ENCODE data around the gene SCAF1.

SCAF1 gene

GRCh38 chr19:49677231-49677900 lies 35.4 kb downstream of the SCAF1 start, which contains the start of gene PRMT1:
PRMT1 (plus strand) TSS chr19:49677271; CDS start chr19:49677281, 10 bp downstream.
- no peak for TF ChIP-seq CTCF (IDR thresholded peaks at IDR 0.05; ENCODE audit: extremely low read depth, insufficient read depth, missing control alignments)
- DNase-seq (ENCODE audit: low spot score), result peak; percentile 62
- in situ Hi-C loops (cut with MboI; ENCODE audit: low pct_unique_long_range_greater_than_20kb, low sequenced_read_pairs, unreplicated experiment), result no loop called here

- peak; percentile 56 for TF ChIP-seq CTCF (IDR thresholded peaks at IDR 0.05; ENCODE audit: extremely low read depth, insufficient read depth, missing control alignments)
- in situ Hi-C loops (cut with MboI; ENCODE audit: low pct_unique_long_range_greater_than_20kb, low sequenced_read_pairs, unreplicated experiment), result no loop called here
- DNase-seq (ENCODE audit: low spot score), result peak; percentile 86
Observed at GRCh38 chr19:49677901-49678674, 36.1 kb downstream of the SCAF1 start.

GRCh38 chr19:49678985-49679770 lies 37.2 kb downstream of the SCAF1 start:
- in situ Hi-C loops (cut with MboI; ENCODE audit: low pct_unique_long_range_greater_than_20kb, low sequenced_read_pairs, unreplicated experiment), result no loop called here
- TF ChIP-seq CTCF (IDR thresholded peaks at IDR 0.05; ENCODE audit: extremely low read depth, insufficient read depth, missing control alignments), result no peak
- DNase-seq (ENCODE audit: low spot score), result no peak

GRCh38 chr19:49679771-49680413 lies 37.9 kb downstream of the SCAF1 start:
- in situ Hi-C loops (cut with MboI; ENCODE audit: low pct_unique_long_range_greater_than_20kb, low sequenced_read_pairs, unreplicated experiment), result no loop called here
- TF ChIP-seq CTCF (IDR thresholded peaks at IDR 0.05; ENCODE audit: extremely low read depth, insufficient read depth, missing control alignments), result no peak
- no peak for DNase-seq (ENCODE audit: low spot score)

GRCh38 chr19:49680421-49681351 lies 38.7 kb downstream of the SCAF1 start:
- TF ChIP-seq CTCF (IDR thresholded peaks at IDR 0.05; ENCODE audit: extremely low read depth, insufficient read depth, missing control alignments), result peak; percentile 99
- in situ Hi-C loops (cut with MboI; ENCODE audit: low pct_unique_long_range_greater_than_20kb, low sequenced_read_pairs, unreplicated experiment), result no loop called here
- DNase-seq (ENCODE audit: low spot score), result peak; percentile 95

All from GM13977 (cell line).